ENCODE results near the gene SYNJ1.

SYNJ1 gene

GRCh38 chr21:32587651-32588050, 140.2 kb downstream of the SYNJ1 start:
- DNase-seq (ENCODE audit: extremely low read depth, insufficient read length), result no peak
- H3K36me3 ChIP-seq (ENCODE audit: control insufficient read depth, insufficient read depth, low read length), result no peaks in the 10 kb centered on the region

GRCh38 chr21:32587120-32587519, 140.7 kb downstream of the SYNJ1 start:
- DNase-seq (ENCODE audit: extremely low read depth, insufficient read length), result no peak
- Histone ChIP-seq H3K36me3 (ENCODE audit: control insufficient read depth, insufficient read depth, low read length) (no peaks in the 10 kb centered on the region), H3K4me3 (replicated peaks; ENCODE audit: low read depth, low read length) (no peak overlapping the region), H3K27me3 (replicated peaks; ENCODE audit: control insufficient read depth, insufficient read depth, low read length) (no peaks in the 10 kb centered on the region; the same call in 1 of the 2 replicates)
- no peak for TF ChIP-seq CTCF (IDR thresholded peaks at IDR 0.05; ENCODE audit: insufficient read depth, low read length, poor library complexity, severe bottlenecking)

More at GRCh38 chr21:32587651-32588050, 140.2 kb downstream of the SYNJ1 start:
- H3K4me3 ChIP-seq (replicated peaks; ENCODE audit: low read depth, low read length), result no peak overlapping the region
- H3K27me3 ChIP-seq (replicated peaks; ENCODE audit: control insufficient read depth, insufficient read depth, low read length), result no peaks in the 10 kb centered on the region; the same call in 1 of the 2 replicates
- no peak for TF ChIP-seq CTCF (IDR thresholded peaks at IDR 0.05; ENCODE audit: insufficient read depth, low read length, poor library complexity, severe bottlenecking)

GRCh38 chr21:32585970-32586369, 141.8 kb downstream of the SYNJ1 start:
- no peak overlapping the region for H3K4me3 ChIP-seq (replicated peaks; ENCODE audit: low read depth, low read length)
- H3K36me3 ChIP-seq (ENCODE audit: control insufficient read depth, insufficient read depth, low read length), result no peaks in the 10 kb centered on the region
- DNase-seq (ENCODE audit: extremely low read depth, insufficient read length), result no peak
- no peaks in the 10 kb centered on the region; the same call in 1 of the 2 replicates for H3K27me3 ChIP-seq (replicated peaks; ENCODE audit: control insufficient read depth, insufficient read depth, low read length)
- no peak for TF ChIP-seq CTCF (IDR thresholded peaks at IDR 0.05; ENCODE audit: insufficient read depth, low read length, poor library complexity, severe bottlenecking)

GRCh38 chr21:32585042-32585710, 142.6 kb downstream of the SYNJ1 start, which contains the start of gene TCP10L:
TSS of gene TCP10L (minus strand) at chr21:32585523. CDS start at chr21:32584304, 1,219 bp downstream.
- no peaks in the 10 kb centered on the region for H3K36me3 ChIP-seq (ENCODE audit: control insufficient read depth, insufficient read depth, low read length)
- TF ChIP-seq CTCF (IDR thresholded peaks at IDR 0.05; ENCODE audit: insufficient read depth, low read length, poor library complexity, severe bottlenecking), result no peak
- H3K27me3 ChIP-seq (replicated peaks; ENCODE audit: control insufficient read depth, insufficient read depth, low read length), result no peaks in the 10 kb centered on the region; the same call in 1 of the 2 replicates
- DNase-seq (ENCODE audit: extremely low read depth, insufficient read length), result no peak
- no peak within 1 kb of the TSS for H3K4me3 ChIP-seq (replicated peaks; ENCODE audit: low read depth, low read length)

- TF ChIP-seq CTCF (IDR thresholded peaks at IDR 0.05; ENCODE audit: insufficient read depth, low read length, poor library complexity, severe bottlenecking), result no peak
- H3K27me3 ChIP-seq (replicated peaks; ENCODE audit: control insufficient read depth, insufficient read depth, low read length), result no peaks in the 10 kb centered on the region; the same call in 1 of the 2 replicates
- H3K4me3 ChIP-seq (replicated peaks; ENCODE audit: low read depth, low read length), result no peak overlapping the region
- H3K36me3 ChIP-seq (ENCODE audit: control insufficient read depth, insufficient read depth, low read length), result no peaks in the 10 kb centered on the region
- DNase-seq (ENCODE audit: extremely low read depth, insufficient read length), result no peak
Measured at GRCh38 chr21:32584472-32584871, 143.3 kb downstream of the SYNJ1 start.
